ENCODE results near the gene FOXP1.
A peak's percentile ranks its signal among the peaks of the same experiment; 100 is the strongest.

The FOXP1 gene

DNA sequence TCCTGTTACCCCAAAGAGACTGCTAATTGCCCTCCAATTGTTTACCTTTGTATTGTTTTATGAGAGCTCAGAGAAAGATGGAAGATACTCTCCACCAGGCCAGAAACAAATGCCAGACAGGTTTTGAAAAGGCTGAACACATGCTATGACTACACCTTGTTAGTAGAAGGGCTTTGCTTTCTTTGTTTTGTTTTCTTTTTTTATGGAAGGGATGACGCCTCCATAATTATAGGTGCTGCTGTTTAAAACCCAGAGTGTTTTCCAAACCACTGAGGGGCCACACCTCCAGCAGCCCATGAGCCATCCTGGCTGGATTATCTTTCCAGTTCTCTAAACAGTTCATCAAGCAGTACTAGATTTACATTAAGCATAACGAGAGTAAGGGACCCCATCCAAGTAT, 5.6 kb upstream of the FOXP1 start:
- Histone ChIP-seq H3K4me3 (ENCODE audit: insufficient read depth, low read depth, low read length) (no peak overlapping the region), H3K27ac (ENCODE audit: insufficient read depth, low read depth, low read length, poor library complexity, severe bottlenecking) (no peak overlapping the region), H3K4me1 (ENCODE audit: control insufficient read depth, insufficient read depth, low read length) (peaks cover 12% of the 10 kb centered on the region), H3K36me3 (ENCODE audit: control insufficient read depth, insufficient read depth, low read length) (no peaks in the 10 kb centered on the region), H3K9me3 (ENCODE audit: control insufficient read depth, low read length) (no peaks in the 10 kb centered on the region), H3K27me3 (ENCODE audit: control insufficient read depth, insufficient read depth, low read length, poor library complexity, severe bottlenecking) (no peaks in the 10 kb centered on the region)
- WGBS, 2 experiments, result 95 to 100% methylated on average over 2 of the region's 2 CpGs

DNA sequence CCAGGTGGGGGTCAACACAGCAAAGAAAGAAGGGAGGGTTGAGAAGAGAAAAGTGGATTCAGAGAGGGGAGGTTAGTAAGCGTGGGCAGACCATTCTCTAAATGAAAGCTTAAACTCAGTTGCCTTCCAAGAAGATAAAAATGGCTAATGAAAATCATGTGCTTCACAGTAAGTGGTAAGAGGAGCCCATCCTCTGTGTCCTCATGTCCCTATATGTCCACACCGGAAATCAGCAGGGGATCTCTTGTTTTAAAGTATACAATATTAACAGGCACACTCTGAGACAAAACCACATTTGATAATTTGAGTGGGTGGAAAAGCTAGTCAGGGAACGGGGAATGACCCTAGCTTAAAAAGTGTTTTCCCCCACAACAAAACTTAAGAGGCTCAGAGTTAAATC, 4.4 kb upstream of the FOXP1 start:
- Histone ChIP-seq H3K36me3 (ENCODE audit: control insufficient read depth, insufficient read depth, low read length) (no peaks in the 10 kb centered on the region), H3K27me3 (ENCODE audit: control insufficient read depth, insufficient read depth, low read length, poor library complexity, severe bottlenecking) (no peaks in the 10 kb centered on the region), H3K4me3 (ENCODE audit: insufficient read depth, low read depth, low read length) (no peak overlapping the region), H3K4me1 (ENCODE audit: control insufficient read depth, insufficient read depth, low read length) (peaks cover 12% of the 10 kb centered on the region), H3K9me3 (ENCODE audit: control insufficient read depth, low read length) (no peaks in the 10 kb centered on the region), H3K27ac (ENCODE audit: insufficient read depth, low read depth, low read length, poor library complexity, severe bottlenecking) (no peak overlapping the region)
- WGBS, 2 experiments, result 94 to 97% methylated on average over 1 to 3 of the region's 3 CpGs

DNA sequence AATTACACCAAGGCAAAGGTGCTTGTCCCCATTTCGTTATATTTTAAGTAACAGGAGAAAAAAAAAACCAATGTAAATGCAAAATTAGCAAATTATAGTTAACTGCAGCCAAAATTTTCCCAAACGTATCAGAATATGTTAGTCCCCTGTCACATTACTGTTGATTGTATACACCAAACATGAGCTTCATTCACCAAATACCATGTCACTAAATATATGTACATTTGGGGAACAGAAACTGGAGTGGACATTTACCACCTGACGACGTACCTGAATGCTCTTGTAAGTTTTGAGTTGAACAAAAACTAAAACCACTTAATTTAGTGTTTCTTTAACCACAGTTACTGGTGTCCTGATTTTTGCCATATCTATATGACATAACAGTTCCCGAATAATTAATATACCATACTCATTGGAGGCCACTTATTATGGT, 3.3 kb upstream of the FOXP1 start:
- H3K27me3 ChIP-seq (ENCODE audit: control insufficient read depth, insufficient read depth, low read length, poor library complexity, severe bottlenecking), result peaks cover 10% of the 10 kb centered on the region
- no peak overlapping the region for H3K27ac ChIP-seq (ENCODE audit: insufficient read depth, low read depth, low read length, poor library complexity, severe bottlenecking)
- WGBS, 2 experiments, result 52 to 56% methylated on average over 5 of the region's 5 CpGs

DNA sequence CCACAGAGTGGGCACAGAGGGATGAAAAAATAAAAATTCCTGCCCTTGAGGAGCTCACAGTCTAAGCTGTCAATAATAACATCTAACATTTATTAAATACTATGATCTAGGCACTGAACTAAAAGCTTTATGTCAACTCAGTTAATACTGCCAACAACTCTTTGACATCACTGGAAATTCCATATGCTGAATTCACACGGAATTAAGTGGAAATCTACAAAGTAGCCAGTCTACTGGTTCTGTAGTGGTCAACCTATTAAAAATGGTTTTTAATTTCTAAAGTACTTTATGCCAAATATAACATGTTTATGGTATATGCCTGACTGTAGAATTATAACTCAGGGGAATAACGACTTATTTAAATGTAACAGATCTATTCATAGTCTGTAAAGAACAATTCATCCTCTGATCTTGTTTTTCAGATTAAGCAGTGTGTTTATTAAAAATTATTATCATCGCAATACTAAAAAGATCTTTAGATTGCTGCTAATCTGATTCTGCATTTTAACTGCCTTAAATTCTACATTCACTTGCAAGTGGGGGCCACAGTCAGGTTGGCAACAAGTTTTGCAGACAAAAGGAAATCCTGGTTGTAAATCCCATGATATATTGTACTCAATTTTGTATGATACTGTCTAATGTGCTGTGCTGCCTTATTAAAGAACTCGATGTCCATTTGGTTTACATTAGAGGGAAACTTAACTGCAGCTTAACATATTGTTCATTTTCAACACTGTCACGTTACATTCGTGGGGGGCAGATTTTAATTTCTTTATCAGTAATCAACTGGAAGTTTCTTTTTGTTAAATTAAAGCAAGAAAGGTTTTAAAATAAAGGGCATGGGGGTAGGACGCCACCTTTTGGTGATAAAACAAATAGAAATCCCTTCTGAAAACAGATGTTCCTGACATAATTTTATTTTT, 2.6 kb upstream of the FOXP1 start:
- no peaks in the 10 kb centered on the region for H3K36me3 ChIP-seq (ENCODE audit: control insufficient read depth, insufficient read depth, low read length)
- H3K27ac ChIP-seq (ENCODE audit: insufficient read depth, low read depth, low read length, poor library complexity, severe bottlenecking), result no peak overlapping the region
- peaks cover 17% of the 10 kb centered on the region for H3K27me3 ChIP-seq (ENCODE audit: control insufficient read depth, insufficient read depth, low read length, poor library complexity, severe bottlenecking)
- no peaks in the 10 kb centered on the region for H3K9me3 ChIP-seq (ENCODE audit: control insufficient read depth, low read length)
- 39 to 45% methylated on average over 4 to 6 of the region's 7 CpGs for WGBS, 2 experiments
- no peak overlapping the region for H3K4me3 ChIP-seq (ENCODE audit: insufficient read depth, low read depth, low read length)
- H3K4me1 ChIP-seq (ENCODE audit: control insufficient read depth, insufficient read depth, low read length), result peaks cover 12% of the 10 kb centered on the region

More for the DNA sequence above, 3.3 kb upstream of the FOXP1 start:
- Histone ChIP-seq H3K9me3 (ENCODE audit: control insufficient read depth, low read length) (no peaks in the 10 kb centered on the region), H3K4me1 (ENCODE audit: control insufficient read depth, insufficient read depth, low read length) (peaks cover 12% of the 10 kb centered on the region), H3K4me3 (ENCODE audit: insufficient read depth, low read depth, low read length) (no peak overlapping the region), H3K36me3 (ENCODE audit: control insufficient read depth, insufficient read depth, low read length) (no peaks in the 10 kb centered on the region)

DNA sequence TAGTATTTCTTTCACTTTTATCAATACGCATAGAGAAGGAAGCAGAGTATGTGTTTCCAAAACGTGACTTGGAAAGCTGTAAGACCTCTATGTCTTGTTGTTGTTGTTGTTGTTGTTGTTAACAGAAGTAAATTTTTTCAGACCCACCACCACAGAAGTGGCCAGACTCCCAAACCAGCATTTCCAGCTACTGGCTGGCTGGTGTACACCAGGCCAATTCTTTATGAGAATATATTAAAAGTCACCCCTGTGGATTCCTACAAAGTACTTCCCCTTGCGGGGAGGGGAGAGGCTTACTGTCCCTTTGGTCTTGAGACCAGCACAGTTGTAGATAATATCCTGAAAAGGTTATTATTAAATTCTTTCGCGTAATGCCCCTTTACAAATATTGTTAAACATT, 1.6 kb upstream of the FOXP1 start:
- Histone ChIP-seq H3K9me3 (ENCODE audit: control insufficient read depth, low read length) (no peaks in the 10 kb centered on the region), H3K27me3 (ENCODE audit: control insufficient read depth, insufficient read depth, low read length, poor library complexity, severe bottlenecking) (peaks cover 27% of the 10 kb centered on the region), H3K27ac (ENCODE audit: insufficient read depth, low read depth, low read length, poor library complexity, severe bottlenecking) (peak overlapping the region; percentile 95), H3K4me3 (ENCODE audit: insufficient read depth, low read depth, low read length) (peak overlapping the region; percentile 72), H3K36me3 (ENCODE audit: control insufficient read depth, insufficient read depth, low read length) (no peaks in the 10 kb centered on the region), H3K4me1 (ENCODE audit: control insufficient read depth, insufficient read depth, low read length) (peaks cover 20% of the 10 kb centered on the region)
- WGBS, 2 experiments, result 72 to 89% methylated on average over 3 to 4 of the region's 5 CpGs

DNA sequence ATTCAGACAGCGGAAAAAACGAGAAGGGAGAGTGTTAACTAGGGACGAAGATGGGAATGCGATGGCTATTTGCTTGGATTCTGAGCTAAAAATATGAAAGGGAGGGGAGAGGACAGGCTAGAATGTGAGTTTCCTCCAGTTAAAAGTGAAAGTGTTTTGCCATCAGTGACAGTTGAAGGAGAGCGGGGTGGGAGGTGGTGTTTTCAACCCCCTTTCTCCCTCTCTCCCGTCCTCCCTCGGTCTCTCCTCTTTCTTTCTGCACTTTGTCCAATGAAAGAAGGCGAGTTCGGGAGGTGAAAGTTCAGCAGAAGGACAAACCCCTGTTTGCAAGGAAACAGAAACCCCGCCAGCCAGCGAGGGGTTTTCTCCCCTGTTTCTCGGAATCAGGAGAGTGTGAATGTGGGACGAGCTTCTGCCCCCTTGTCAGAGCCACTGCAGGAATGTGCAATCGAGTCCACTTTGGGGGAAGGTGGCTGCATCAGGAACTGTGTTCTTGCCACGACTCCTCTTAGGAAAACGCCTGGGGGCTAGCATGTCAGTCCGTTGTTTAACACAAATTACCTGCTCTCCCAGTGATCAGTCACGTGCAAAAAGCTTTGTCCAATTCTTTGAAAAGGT, 975 bp upstream of the FOXP1 start:
- H3K9me3 ChIP-seq (ENCODE audit: control insufficient read depth, low read length), result no peaks in the 10 kb centered on the region
- peak overlapping the region; percentile 72 for H3K4me3 ChIP-seq (ENCODE audit: insufficient read depth, low read depth, low read length)
- H3K27ac ChIP-seq (ENCODE audit: insufficient read depth, low read depth, low read length, poor library complexity, severe bottlenecking), result peak overlapping the region; percentile 95
- 2 to 3% methylated on average over 16 to 18 of the region's 18 CpGs for WGBS, 2 experiments
- H3K27me3 ChIP-seq (ENCODE audit: control insufficient read depth, insufficient read depth, low read length, poor library complexity, severe bottlenecking), result peaks cover 28% of the 10 kb centered on the region
- H3K4me1 ChIP-seq (ENCODE audit: control insufficient read depth, insufficient read depth, low read length), result peaks cover 25% of the 10 kb centered on the region
- H3K36me3 ChIP-seq (ENCODE audit: control insufficient read depth, insufficient read depth, low read length), result no peaks in the 10 kb centered on the region

DNA sequence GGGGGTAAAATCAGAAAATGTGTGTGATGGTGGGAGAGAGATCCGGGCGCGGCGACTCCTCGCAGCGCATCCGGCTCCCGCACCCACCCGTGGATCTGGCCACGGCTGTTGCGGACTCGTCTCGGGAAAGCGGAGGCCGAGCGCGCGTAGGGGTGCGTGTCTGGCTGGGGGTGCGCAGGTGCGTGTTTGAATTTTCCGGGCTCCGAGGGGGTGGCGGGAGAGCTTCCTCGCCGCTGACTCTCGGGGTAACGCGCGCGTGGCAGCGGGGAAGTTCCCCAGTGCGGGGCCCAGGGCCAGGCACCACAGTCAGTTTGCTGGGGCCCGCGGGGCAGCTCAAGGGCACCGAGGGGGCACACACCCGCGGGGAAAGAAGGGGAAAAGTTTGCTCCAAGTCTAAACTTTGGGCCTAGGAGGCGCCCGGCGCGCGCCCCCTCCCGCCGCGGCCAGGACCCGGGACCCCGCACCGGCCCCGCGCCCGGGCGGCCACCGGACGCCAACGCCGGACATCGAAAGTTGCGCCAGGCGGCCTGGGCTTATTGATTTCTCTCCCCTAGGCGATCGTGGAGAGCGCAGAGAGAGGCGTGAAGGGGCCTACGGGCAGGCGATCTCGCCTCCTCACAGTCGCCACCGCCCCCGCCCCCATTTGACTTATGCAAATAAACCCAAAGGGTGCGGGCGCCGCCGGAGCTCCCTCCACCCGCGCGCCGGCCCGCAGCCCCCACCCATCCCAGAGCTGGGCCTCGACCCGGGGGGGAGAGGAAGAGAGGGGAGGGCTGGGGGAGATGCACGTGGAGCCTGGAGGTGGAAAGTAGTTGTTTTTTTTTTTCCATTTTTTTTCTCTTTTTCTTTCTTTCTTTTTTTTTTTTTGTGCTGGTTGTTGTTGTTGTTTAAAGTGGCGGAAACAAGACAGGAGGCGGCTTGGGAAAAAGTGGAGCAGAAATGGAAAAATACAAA, 639 bp downstream of the FOXP1 start:
- H3K9me3 ChIP-seq (ENCODE audit: control insufficient read depth, low read length), result no peaks in the 10 kb centered on the region
- WGBS, 2 experiments, result 0 to 1% methylated on average over 83 of the region's 84 CpGs
- peak overlapping the region; percentile 72 for H3K4me3 ChIP-seq (ENCODE audit: insufficient read depth, low read depth, low read length)
- H3K4me1 ChIP-seq (ENCODE audit: control insufficient read depth, insufficient read depth, low read length), result peaks cover 25% of the 10 kb centered on the region
- H3K27ac ChIP-seq (ENCODE audit: insufficient read depth, low read depth, low read length, poor library complexity, severe bottlenecking), result peak overlapping the region; percentile 95
- no peaks in the 10 kb centered on the region for H3K36me3 ChIP-seq (ENCODE audit: control insufficient read depth, insufficient read depth, low read length)
- H3K27me3 ChIP-seq (ENCODE audit: control insufficient read depth, insufficient read depth, low read length, poor library complexity, severe bottlenecking), result peaks cover 28% of the 10 kb centered on the region

DNA sequence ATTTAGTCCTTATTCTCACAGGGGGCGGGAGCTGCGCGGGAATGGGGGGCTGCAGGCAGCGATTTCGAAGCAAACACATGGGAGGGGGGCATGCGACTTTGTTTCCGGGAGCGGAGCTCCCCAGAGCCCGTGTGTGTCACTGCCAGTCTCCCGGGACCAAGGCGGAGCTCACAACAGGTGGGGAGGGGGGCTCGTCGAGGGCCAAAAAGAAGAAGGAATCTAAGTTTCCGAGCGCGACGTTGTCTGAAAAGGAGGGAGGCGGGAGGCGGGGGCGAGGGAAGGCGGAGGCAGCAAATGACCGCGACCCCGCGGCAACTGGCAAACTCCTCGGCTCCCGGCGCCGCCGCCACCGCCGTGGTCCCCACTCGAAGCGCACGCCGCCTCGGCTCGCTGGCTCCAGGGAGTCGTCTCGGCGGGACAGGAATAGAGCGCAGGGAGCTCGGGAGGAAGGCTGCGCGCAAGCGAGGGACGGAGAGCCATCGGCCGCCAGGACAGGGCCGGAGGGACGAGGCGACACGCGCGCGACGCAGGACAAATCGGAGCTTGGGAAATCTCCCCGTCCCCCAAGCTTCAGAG, 1.4 kb downstream of the FOXP1 start:
- Histone ChIP-seq H3K4me3 (ENCODE audit: insufficient read depth, low read depth, low read length) (peak overlapping the region; percentile 72), H3K36me3 (ENCODE audit: control insufficient read depth, insufficient read depth, low read length) (no peaks in the 10 kb centered on the region), H3K27me3 (ENCODE audit: control insufficient read depth, insufficient read depth, low read length, poor library complexity, severe bottlenecking) (peaks cover 28% of the 10 kb centered on the region), H3K9me3 (ENCODE audit: control insufficient read depth, low read length) (no peaks in the 10 kb centered on the region), H3K4me1 (ENCODE audit: control insufficient read depth, insufficient read depth, low read length) (peaks cover 25% of the 10 kb centered on the region), H3K27ac (ENCODE audit: insufficient read depth, low read depth, low read length, poor library complexity, severe bottlenecking) (no peak overlapping the region)
- WGBS, 2 experiments, result 0 to 1% methylated on average over 59 of the region's 59 CpGs

DNA sequence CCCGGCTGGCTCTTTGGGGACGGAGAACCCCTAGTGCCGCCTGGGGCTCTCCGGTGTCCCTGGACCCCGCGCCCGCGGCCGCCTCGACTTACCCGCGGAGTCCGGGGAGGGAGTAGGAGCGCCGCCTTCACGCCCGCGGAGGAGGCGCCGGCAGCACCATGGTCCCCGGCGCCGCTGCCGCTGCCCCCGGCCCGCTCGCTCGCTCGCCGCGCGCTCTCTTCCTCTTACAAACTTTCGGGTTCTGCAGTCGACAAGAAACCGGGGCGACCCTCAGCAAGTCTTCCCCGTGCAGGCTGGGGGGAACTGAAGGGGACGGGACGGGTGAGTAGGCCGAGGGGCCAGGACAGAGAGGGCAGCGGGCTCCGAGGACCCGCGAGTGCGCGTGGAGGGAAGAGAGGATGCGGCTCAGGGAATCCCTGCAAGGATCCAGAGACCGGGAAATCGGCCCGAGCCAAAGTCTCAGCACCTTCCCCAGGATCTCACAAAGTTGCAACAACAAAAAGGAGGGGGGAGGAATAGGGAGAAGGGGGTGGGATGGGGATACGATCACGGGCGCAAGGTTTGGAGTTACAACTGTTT, 2.0 kb downstream of the FOXP1 start:
- no peaks in the 10 kb centered on the region for H3K36me3 ChIP-seq (ENCODE audit: control insufficient read depth, insufficient read depth, low read length)
- peaks cover 25% of the 10 kb centered on the region for H3K4me1 ChIP-seq (ENCODE audit: control insufficient read depth, insufficient read depth, low read length)
- WGBS, 2 experiments, result 0% methylated on average over 53 of the region's 53 CpGs
- H3K27ac ChIP-seq (ENCODE audit: insufficient read depth, low read depth, low read length, poor library complexity, severe bottlenecking), result no peak overlapping the region
- no peaks in the 10 kb centered on the region for H3K9me3 ChIP-seq (ENCODE audit: control insufficient read depth, low read length)
- H3K27me3 ChIP-seq (ENCODE audit: control insufficient read depth, insufficient read depth, low read length, poor library complexity, severe bottlenecking), result peaks cover 28% of the 10 kb centered on the region
- H3K4me3 ChIP-seq (ENCODE audit: insufficient read depth, low read depth, low read length), result peak overlapping the region; percentile 72

All from ectodermal cell (in vitro differentiated cells).